ENCODE results near the gene ATAD3A.

ATAD3A gene

DNA sequence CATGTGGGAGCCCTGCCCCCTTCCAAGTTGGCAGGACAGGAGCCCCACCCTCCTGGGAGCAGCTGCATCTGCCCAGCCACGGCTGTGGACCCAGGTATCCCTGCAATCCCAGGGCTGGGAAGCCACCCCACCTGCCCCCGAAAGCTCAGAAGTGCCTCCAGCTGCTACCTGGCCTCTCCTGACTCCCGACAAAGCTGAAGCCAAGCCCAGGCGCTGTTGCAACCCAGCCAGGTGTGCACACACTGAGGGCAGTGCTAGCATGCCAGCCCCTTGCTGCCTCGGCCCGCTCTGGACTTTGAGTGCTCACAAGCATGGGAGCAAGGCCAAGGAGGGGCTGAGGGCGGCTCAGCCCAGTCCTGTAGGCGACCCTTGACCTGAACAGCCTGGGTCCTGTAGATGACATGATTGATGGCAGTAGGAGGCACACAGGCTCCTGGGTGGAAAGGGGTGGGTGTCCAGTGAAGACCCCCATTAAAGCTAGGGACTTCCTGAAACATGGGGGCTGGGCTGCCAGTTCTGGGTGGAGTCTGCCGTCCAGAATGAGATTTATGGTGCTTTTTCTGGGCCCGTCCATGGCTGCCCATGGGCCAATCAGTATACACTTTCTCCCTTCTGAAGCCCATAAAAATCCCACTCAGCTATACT is 65.5 kb downstream of the ATAD3A start:
- no peak for TF ChIP-seq FOXM1 (IDR thresholded peaks at IDR 0.05; ENCODE audit: borderline replicate concordance, low read depth)
- no peak for TF ChIP-seq EP300 (IDR thresholded peaks at IDR 0.05; ENCODE audit: borderline replicate concordance)
- no peak for TF ChIP-seq CEBPB (IDR thresholded peaks at IDR 0.05)
- TF ChIP-seq ZBTB7A (IDR thresholded peaks at IDR 0.05; ENCODE audit: low read depth), result no peak
- TF ChIP-seq, protein P1, sequence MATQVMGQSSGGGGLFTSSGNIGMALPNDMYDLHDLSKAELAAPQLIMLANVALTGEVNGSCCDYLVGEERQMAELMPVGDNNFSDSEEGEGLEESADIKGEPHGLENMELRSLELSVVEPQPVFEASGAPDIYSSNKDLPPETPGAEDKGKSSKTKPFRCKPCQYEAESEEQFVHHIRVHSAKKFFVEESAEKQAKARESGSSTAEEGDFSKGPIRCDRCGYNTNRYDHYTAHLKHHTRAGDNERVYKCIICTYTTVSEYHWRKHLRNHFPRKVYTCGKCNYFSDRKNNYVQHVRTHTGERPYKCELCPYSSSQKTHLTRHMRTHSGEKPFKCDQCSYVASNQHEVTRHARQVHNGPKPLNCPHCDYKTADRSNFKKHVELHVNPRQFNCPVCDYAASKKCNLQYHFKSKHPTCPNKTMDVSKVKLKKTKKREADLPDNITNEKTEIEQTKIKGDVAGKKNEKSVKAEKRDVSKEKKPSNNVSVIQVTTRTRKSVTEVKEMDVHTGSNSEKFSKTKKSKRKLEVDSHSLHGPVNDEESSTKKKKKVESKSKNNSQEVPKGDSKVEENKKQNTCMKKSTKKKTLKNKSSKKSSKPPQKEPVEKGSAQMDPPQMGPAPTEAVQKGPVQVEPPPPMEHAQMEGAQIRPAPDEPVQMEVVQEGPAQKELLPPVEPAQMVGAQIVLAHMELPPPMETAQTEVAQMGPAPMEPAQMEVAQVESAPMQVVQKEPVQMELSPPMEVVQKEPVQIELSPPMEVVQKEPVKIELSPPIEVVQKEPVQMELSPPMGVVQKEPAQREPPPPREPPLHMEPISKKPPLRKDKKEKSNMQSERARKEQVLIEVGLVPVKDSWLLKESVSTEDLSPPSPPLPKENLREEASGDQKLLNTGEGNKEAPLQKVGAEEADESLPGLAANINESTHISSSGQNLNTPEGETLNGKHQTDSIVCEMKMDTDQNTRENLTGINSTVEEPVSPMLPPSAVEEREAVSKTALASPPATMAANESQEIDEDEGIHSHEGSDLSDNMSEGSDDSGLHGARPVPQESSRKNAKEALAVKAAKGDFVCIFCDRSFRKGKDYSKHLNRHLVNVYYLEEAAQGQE (IDR thresholded peaks at IDR 0.05; ENCODE audit: low read depth), result no peak
- no peak for TF ChIP-seq TCF12 (IDR thresholded peaks at IDR 0.05; ENCODE audit: low read depth)
- TF ChIP-seq, protein P2, sequence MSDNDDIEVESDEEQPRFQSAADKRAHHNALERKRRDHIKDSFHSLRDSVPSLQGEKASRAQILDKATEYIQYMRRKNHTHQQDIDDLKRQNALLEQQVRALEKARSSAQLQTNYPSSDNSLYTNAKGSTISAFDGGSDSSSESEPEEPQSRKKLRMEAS (IDR thresholded peaks at IDR 0.05), result no peak
- TF ChIP-seq TEAD4 (IDR thresholded peaks at IDR 0.05), result no peak
- TF ChIP-seq CREB1 (IDR thresholded peaks at IDR 0.05; ENCODE audit: low read depth), result no peak

DNA sequence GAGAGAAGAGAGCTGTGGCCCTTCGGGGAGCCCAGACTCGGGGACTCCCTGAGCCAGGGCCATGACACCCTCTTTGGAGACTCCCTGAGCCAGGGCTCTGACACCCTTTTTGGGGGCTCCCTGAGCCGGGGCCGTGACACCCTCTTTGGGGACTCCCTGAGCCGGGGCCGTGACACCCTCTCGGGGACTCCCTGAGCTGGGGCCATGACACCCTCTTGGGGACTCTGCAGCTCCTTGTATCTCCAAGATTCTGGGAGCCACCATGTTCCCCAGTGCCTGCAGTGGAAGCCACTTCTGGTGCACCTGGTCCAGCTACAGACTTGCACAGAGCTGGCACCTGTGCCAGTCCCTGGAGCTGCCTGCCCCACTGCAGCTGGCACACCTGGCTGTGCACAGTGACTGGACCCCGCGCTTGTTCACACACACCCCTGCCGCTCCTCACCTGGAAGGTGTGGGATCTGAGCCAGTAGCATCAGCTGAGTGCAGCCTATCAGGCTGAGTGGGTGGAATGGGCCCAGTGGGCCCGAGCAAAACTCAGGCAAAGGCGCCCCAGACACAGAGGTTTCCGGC is 66.5 kb downstream of the ATAD3A start:
- TF ChIP-seq, protein P3, sequence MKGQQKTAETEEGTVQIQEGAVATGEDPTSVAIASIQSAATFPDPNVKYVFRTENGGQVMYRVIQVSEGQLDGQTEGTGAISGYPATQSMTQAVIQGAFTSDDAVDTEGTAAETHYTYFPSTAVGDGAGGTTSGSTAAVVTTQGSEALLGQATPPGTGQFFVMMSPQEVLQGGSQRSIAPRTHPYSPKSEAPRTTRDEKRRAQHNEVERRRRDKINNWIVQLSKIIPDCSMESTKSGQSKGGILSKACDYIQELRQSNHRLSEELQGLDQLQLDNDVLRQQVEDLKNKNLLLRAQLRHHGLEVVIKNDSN (IDR thresholded peaks at IDR 0.05), result no peak
- TF ChIP-seq RAD21 (IDR thresholded peaks at IDR 0.05; ENCODE audit: low read depth), result no peak
- no peak for TF ChIP-seq CREB1 (IDR thresholded peaks at IDR 0.05; ENCODE audit: low read depth)
- TF ChIP-seq, protein P1 (IDR thresholded peaks at IDR 0.05; ENCODE audit: low read depth), result no peak
- no peak for TF ChIP-seq TEAD4 (IDR thresholded peaks at IDR 0.05)
- TF ChIP-seq NFIC (IDR thresholded peaks at IDR 0.05), result no peak
- no peak for TF ChIP-seq TAF1 (IDR thresholded peaks at IDR 0.05; ENCODE audit: low read depth)
- TF ChIP-seq FOXM1 (IDR thresholded peaks at IDR 0.05; ENCODE audit: borderline replicate concordance, low read depth), result no peak
- TF ChIP-seq, protein P2 (IDR thresholded peaks at IDR 0.05), result no peak
- no peak for TF ChIP-seq TCF12 (IDR thresholded peaks at IDR 0.05; ENCODE audit: low read depth)
- TF ChIP-seq CEBPB (IDR thresholded peaks at IDR 0.05), result no peak
- TF ChIP-seq YY1 (IDR thresholded peaks at IDR 0.05; ENCODE audit: low read depth), result no peak
- TF ChIP-seq ZBTB7A (IDR thresholded peaks at IDR 0.05; ENCODE audit: low read depth), result no peak
- TF ChIP-seq EGR1 (IDR thresholded peaks at IDR 0.05), result no peak
- no peak for TF ChIP-seq EP300 (IDR thresholded peaks at IDR 0.05; ENCODE audit: borderline replicate concordance)

DNA sequence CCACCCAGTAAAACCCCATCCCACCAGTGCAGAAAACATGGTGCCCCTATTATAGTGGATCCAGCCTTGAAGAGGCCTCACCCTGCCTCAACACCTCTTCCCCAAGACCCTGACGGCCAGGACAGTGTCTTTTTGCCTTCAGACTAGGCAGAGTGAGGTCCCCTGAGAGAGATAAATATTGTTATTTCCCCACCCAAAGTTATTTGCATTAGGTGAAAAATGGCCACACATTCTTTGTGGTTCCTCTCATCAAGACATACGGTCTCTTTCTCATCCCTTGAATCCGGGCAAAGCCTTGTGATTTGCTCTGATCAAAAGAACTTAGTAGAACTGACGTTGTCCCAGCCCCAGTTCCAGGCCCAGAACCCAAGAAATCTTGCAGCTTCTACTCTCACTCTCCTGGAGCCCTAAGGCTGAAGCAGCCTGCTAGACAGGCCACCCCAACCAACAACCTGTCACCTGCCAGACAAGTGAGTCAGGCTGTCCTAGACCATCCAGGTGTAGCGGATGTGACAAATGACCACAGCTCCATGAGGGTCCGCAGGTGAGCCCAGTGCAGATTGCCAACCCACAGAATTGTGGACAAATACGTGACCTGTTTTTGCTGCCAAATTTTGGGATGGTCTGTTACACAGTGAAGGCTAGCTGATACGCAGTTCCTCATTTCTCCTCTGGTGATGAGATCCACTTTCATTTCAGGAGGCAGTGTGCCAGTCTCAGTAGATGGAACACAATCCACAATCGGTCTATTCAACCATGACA is 70.8 kb downstream of the ATAD3A start:
- no peak for TF ChIP-seq TCF12 (IDR thresholded peaks at IDR 0.05; ENCODE audit: low read depth)
- no peak for TF ChIP-seq CREB1 (IDR thresholded peaks at IDR 0.05; ENCODE audit: low read depth)
- no peak for TF ChIP-seq EP300 (IDR thresholded peaks at IDR 0.05; ENCODE audit: borderline replicate concordance)
- TF ChIP-seq NFIC (IDR thresholded peaks at IDR 0.05), result no peak
- no peak for TF ChIP-seq YY1 (IDR thresholded peaks at IDR 0.05; ENCODE audit: low read depth)
- TF ChIP-seq, protein P3 (IDR thresholded peaks at IDR 0.05), result no peak

DNA sequence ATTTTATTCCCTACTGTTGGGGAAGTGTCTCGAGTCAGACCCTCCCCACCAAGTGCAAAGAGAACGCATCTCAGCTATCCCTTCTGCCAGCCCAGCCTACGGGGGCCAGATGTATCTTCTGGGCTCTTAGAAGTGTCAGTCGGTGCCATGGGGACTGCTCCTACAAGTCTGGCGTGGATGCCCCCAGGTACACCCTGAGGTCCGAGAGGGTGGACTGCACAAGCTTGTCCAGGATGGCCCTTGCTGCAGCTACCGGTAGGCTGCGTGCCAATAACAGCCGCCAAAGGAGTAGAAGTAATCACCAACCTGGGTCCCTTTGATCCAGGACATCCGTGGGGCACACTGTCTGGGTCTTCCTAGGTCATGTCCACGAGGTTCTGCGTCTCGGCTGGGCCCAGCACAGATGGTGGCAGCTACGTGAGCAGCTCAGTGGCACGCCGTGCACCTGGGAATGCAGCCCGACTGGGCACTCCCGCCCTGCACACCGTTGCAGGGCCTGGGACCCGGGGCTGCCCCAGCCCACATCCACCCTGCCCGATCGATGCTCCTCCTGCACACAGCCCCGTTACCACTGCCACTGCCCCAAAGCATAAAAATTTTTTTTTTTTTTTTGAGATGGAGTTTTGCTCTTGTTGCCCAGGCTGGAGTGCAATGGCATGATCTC is 71.5 kb downstream of the ATAD3A start:
- no peak for TF ChIP-seq EP300 (IDR thresholded peaks at IDR 0.05; ENCODE audit: borderline replicate concordance)
- no peak for TF ChIP-seq TEAD4 (IDR thresholded peaks at IDR 0.05)
- TF ChIP-seq EGR1 (IDR thresholded peaks at IDR 0.05), result no peak
- no peak for TF ChIP-seq TAF1 (IDR thresholded peaks at IDR 0.05; ENCODE audit: low read depth)
- no peak for TF ChIP-seq CREB1 (IDR thresholded peaks at IDR 0.05; ENCODE audit: low read depth)
- TF ChIP-seq ZBTB7A (IDR thresholded peaks at IDR 0.05; ENCODE audit: low read depth), result no peak
- TF ChIP-seq, protein P1 (IDR thresholded peaks at IDR 0.05; ENCODE audit: low read depth), result no peak
- TF ChIP-seq, protein P2 (IDR thresholded peaks at IDR 0.05), result no peak
- TF ChIP-seq RAD21 (IDR thresholded peaks at IDR 0.05; ENCODE audit: low read depth), result no peak
- TF ChIP-seq, protein P3 (IDR thresholded peaks at IDR 0.05), result no peak
- TF ChIP-seq CEBPB (IDR thresholded peaks at IDR 0.05), result no peak
